ENCODE results near the gene MARCKS. TPM values are rescaled to one million over a fixed set of nuclear protein-coding genes. Genes with fewer than 3 reads are reported as not detected.
A peak's percentile ranks its signal among the peaks of the same experiment; 100 is the strongest.

MARCKS gene
- total and polyA plus RNA-seq, 8 donors, result 102 to 348 (median 285) TPM

DNA sequence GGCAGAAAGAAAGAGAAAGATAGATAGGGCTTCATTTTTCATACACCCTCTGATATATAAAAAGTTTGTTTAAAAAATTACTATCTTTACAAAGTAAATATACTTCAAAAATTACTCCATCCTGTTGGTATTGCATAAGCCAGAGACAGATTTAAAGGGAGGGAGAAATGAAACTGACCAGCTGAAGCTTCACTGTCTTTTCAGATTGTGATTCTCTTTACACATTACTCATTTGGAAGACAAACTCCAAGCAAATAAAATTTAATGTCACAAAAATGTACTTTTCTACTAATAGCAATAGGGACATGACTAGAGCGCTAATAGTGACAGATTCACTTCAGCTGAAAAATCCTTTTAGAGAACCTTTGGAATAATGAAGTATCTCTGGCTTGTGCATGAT is 38.6 kb upstream of the MARCKS start:
- no peaks in the 10 kb centered on the region for H3K9me3 ChIP-seq

DNA sequence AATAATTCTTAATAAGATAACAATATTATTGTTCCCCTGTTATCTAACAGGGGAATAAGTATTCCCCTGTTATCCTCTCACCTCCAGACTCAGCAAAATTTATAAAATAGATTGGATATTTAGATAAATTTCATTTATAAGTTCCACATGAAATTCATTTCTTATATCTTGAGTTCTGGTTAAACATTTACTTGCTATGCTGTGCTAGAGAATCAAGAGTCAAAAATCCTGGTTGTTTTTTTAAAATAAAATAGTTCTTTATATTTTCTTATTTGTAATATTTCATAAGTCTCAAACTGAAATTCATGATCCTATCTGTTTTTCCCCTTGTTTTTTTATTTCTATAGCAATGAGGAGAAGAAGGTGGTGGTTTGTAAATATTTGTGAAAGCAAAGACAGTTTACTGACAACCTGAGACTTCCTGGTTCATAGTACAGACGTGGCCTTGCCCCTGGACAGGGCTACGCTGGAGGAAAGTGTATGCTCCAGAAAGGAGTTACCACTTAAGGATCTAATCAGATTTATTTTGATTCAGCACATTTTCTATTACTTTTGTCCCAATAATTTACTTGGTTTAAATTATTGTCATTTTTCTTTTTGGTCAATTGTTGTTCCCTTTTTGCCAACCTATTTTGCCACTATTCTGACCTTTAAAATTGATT is 37.8 kb upstream of the MARCKS start:
- TF ChIP-seq CTCF (IDR thresholded peaks at IDR 0.05), result no peak
- H3K36me3 ChIP-seq, result no peaks in the 10 kb centered on the region
- no peaks in the 10 kb centered on the region for H3K27me3 ChIP-seq
- DNase-seq (no peak), ATAC-seq (peak; percentile 66)
- intact Hi-C loops (cut with DNase I), result no loop called here
- peaks cover 0 to 19% of the 10 kb centered on the region in 2 donors for H3K4me1 ChIP-seq
- no peaks in the 10 kb centered on the region for H3K9me3 ChIP-seq
- H3K27ac ChIP-seq, result peak overlapping the region in 1 of 2 donors; percentile 37
- H3K4me3 ChIP-seq, result no peak overlapping the region

More for the DNA sequence above, 38.6 kb upstream of the MARCKS start:
- peak overlapping the region in 1 of 2 donors; percentile 37 for H3K27ac ChIP-seq
- H3K4me1 ChIP-seq, result peaks cover 0 to 19% of the 10 kb centered on the region in 2 donors
- no peaks in the 10 kb centered on the region for H3K36me3 ChIP-seq
- no peak overlapping the region for H3K4me3 ChIP-seq
- TF ChIP-seq CTCF (IDR thresholded peaks at IDR 0.05), result no peak
- H3K27me3 ChIP-seq, result no peaks in the 10 kb centered on the region
- DNase-seq, result peak in 1 of 4 donors; percentile 15
- ATAC-seq, result peak; percentile 33
- intact Hi-C loops (cut with DNase I), result no loop called here

DNA sequence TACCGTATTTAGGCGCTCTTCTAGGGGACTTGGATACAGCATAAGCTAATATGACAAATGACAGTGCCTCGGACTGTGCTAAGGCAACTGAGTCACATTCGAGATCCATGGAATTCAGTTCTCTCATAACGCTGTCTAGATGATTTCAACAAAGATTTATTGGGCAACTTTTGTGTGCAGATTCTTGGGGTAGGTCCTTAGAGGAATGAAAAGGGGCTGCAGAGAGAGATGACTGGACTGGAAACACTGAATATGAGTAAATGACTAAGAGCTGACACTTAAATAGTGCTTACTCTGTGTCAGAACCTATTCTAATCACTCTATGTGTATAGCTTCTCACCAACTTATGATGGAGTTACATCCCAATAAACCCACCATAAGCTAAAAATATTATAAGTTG is 36.4 kb upstream of the MARCKS start:
- DNase-seq (no peak), ATAC-seq (no peak)
- Histone ChIP-seq H3K4me1 (peaks cover 0 to 19% of the 10 kb centered on the region in 2 donors), H3K36me3 (no peaks in the 10 kb centered on the region), H3K27me3 (no peaks in the 10 kb centered on the region), H3K4me3 (no peak overlapping the region), H3K9me3 (no peaks in the 10 kb centered on the region), H3K27ac (no peak overlapping the region)
- no peak for TF ChIP-seq CTCF (IDR thresholded peaks at IDR 0.05)
- intact Hi-C loops (cut with DNase I), result no loop called here

DNA sequence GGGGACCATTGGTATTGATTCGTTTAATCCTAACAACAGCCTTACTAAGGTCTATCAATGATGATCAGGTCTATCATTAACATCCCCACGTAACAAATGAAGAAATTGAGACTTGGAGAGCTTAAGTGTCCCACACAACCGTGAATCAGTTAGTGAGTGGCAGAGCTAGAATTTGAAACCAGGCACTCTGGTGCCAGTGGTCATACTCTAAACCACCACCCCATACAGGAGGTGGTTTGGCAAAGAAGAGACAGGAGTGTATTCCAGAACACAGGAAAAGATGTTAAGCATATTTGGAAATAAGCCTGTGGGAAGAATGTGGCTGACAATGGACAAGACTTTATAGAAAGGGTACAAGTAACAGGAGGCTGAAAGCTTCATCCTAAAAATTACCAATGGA is 35.7 kb upstream of the MARCKS start:
- H3K27ac ChIP-seq, result no peak overlapping the region
- no peak for DNase-seq
- peaks cover 0 to 19% of the 10 kb centered on the region in 2 donors for H3K4me1 ChIP-seq
- no peaks in the 10 kb centered on the region for H3K36me3 ChIP-seq
- no peaks in the 10 kb centered on the region for H3K9me3 ChIP-seq
- no peak overlapping the region for H3K4me3 ChIP-seq
- TF ChIP-seq CTCF (IDR thresholded peaks at IDR 0.05), result no peak
- no peak for ATAC-seq
- intact Hi-C loops (cut with DNase I), result no loop called here
- H3K27me3 ChIP-seq, result no peaks in the 10 kb centered on the region

GRCh38 chr6:113823916-113824315 is 33.2 kb upstream of the MARCKS start:
- no peak for ATAC-seq
- intact Hi-C loops (cut with DNase I), result no loop called here
- no peaks in the 10 kb centered on the region for H3K36me3 ChIP-seq
- H3K27me3 ChIP-seq, result no peaks in the 10 kb centered on the region
- H3K4me3 ChIP-seq, result no peak overlapping the region
- H3K9me3 ChIP-seq, result no peaks in the 10 kb centered on the region
- no peak for DNase-seq
- TF ChIP-seq CTCF (IDR thresholded peaks at IDR 0.05), result no peak
- no peak overlapping the region for H3K27ac ChIP-seq
- H3K4me1 ChIP-seq, result peaks cover 0 to 9% of the 10 kb centered on the region in 2 donors
